ENCODE results near the gene FOXP1.

FOXP1 gene

DNA sequence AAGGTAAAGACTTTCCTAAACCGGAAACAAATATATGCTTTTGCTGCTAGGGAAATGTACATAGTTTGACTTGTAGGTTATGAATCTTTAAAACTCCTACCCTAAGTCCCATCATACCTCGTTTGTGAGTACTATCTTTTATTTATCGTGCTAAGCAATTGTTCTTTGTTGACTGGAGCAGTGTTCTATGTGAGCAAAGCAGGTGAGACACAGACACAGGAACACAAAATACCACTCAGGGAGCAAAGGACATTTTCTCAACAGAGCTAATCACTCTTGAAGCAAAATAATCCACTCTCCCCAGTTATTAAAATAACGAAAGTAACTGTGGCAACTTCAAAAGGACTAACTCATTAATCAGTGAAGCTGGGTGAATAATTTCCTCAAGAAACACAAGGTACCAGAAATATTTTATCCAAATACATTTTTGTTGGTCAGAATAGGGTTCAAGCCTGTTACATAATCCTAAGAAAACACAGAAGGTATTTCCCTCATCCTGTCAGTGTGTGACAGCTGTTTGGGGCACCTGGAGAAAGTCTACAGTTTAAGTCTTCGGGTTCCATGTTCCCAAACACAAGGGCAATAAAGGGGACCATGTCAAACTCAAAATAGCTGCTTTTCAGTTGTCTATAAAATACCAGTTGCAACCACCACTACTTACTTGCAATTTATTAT is 407.7 kb downstream of the FOXP1 start:
- TF ChIP-seq, protein P1, sequence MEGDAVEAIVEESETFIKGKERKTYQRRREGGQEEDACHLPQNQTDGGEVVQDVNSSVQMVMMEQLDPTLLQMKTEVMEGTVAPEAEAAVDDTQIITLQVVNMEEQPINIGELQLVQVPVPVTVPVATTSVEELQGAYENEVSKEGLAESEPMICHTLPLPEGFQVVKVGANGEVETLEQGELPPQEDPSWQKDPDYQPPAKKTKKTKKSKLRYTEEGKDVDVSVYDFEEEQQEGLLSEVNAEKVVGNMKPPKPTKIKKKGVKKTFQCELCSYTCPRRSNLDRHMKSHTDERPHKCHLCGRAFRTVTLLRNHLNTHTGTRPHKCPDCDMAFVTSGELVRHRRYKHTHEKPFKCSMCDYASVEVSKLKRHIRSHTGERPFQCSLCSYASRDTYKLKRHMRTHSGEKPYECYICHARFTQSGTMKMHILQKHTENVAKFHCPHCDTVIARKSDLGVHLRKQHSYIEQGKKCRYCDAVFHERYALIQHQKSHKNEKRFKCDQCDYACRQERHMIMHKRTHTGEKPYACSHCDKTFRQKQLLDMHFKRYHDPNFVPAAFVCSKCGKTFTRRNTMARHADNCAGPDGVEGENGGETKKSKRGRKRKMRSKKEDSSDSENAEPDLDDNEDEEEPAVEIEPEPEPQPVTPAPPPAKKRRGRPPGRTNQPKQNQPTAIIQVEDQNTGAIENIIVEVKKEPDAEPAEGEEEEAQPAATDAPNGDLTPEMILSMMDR (IDR thresholded peaks at IDR 0.05; ENCODE audit: low read depth, low read length), result no peak

DNA sequence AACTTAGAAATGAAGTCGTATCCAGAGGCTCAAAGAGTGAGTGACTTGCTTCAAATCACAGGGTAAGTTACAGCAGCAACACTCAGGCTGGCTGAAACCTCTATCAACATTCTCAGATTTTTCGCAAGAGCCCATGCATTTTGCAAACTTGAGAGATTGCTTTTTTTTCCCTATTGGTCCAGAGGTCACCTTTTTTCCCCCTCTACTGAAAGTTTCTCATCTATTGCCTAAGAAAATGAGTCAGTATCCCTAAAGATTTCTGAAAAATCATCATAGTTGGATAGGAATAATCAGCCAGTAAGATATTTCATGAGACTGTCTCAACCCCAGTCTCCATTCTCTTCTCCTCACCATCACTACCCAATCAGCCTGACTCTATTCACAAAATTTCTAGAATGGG is 410.6 kb downstream of the FOXP1 start:
- no peak overlapping the region for H3K4me3 ChIP-seq (ENCODE audit: low read depth, low read length)
- TF ChIP-seq, protein P1 (IDR thresholded peaks at IDR 0.05; ENCODE audit: low read depth, low read length), result no peak

More for the DNA sequence above, 407.7 kb downstream of the FOXP1 start:
- no peak overlapping the region for H3K4me3 ChIP-seq (ENCODE audit: low read depth, low read length)

DNA sequence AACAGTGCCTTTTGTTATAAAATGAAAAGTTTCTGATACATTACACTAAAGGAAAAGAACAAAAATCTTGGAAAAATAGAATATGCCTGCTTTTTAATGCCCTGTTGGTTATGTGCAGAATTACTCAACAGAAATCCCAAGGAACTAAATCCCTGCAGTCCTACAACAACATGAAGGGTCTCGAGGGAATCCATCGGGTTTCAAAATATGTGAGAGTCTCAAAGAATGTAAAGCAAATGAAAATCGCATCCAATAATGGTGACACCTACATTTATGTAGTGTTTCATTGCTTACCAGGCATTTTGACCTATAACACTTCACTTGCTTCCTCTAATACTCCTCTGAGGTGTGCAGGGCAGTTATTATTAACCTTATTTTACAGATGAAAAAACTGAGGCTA is 411.3 kb downstream of the FOXP1 start:
- H3K4me3 ChIP-seq (ENCODE audit: low read depth, low read length), result no peak overlapping the region
- TF ChIP-seq, protein P1 (IDR thresholded peaks at IDR 0.05; ENCODE audit: low read depth, low read length), result no peak

DNA sequence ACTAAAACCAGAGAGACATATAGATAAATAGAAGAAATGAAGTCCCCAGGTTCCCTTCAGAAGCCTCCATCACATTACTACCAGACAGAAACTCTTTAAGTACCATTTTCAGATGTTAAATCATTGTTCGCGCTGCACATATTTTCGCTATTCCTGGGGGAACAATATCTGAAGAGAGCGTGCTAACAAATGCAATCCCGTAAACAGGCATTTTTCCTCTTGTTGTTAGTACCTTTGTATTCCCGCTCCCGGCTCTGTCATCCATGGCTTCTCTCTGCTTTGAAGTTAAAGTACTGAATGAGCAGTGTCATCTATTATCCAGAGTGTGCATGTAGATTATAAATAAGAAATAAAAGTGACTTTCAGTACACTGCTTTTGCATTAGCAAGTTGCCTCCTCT is 412.3 kb downstream of the FOXP1 start:
- TF ChIP-seq, protein P1 (IDR thresholded peaks at IDR 0.05; ENCODE audit: low read depth, low read length), result no peak
- no peak overlapping the region for H3K4me3 ChIP-seq (ENCODE audit: low read depth, low read length)

DNA sequence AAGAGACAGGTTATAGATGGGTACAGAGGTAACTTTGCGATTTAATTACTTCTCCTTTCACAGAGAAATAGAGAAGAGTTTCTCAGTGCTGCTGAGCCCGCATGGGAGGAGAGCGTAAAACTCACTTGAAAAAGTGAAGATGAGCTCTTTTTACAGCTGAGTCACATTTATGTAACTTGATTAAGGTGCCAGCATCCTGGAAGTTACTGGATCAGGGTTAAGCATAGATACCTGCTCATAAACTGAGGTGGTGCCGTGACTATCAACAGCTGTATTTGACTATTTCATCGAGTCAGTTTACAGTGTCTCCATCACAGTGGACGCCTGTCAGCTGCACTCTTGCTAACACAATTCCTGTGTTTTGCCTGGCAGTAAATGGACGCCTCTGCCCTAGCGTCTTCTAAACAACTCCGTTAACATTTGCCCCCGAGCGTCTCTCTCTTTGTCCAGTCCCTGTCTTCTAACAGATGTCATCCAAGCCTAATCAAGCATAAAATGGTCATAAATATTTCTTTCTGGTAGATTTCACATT is 414.6 kb downstream of the FOXP1 start:
- TF ChIP-seq, protein P1 (IDR thresholded peaks at IDR 0.05; ENCODE audit: low read depth, low read length), result no peak
- H3K4me3 ChIP-seq (ENCODE audit: low read depth, low read length), result no peak overlapping the region

DNA sequence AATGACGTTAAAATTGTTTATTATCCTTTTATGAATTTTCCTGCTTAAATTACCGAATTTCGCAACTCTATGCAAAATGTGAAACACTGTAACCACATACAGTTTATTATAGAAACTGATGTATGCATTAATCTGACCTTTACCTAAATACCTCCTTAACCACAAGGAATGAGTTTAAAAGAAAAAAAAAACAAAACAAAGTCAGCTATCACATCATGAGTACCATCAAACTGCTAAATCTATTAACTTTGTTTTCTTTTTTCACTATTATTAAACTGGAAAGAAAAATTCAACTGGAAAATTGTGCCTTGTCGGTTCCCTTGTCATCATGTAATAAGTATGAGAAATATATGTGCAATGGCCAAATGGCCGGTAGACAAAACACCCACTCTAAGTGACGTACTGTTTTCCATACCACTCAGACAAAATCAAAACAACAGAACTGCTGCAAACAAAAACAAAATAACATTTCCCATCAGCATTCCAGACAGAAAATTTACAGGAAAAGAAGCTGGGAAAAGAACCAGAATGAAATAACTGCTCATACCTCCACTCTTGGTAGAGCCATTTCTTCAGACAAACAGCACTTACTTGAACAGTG is 415.3 kb downstream of the FOXP1 start:
- TF ChIP-seq, protein P1 (IDR thresholded peaks at IDR 0.05; ENCODE audit: low read depth, low read length), result no peak
- H3K4me3 ChIP-seq (ENCODE audit: low read depth, low read length), result no peak overlapping the region

Measured in WI38 (cell line).